Measurements from ENCODE around the gene CADM3. TPM values are rescaled to one million over a fixed set of nuclear protein-coding genes. Genes with fewer than 3 reads are reported as not detected.

The CADM3 gene
- total RNA-seq, 4 donors from 2014 or later: 56.1 to 99.2 (median 85.9) TPM

DNA sequence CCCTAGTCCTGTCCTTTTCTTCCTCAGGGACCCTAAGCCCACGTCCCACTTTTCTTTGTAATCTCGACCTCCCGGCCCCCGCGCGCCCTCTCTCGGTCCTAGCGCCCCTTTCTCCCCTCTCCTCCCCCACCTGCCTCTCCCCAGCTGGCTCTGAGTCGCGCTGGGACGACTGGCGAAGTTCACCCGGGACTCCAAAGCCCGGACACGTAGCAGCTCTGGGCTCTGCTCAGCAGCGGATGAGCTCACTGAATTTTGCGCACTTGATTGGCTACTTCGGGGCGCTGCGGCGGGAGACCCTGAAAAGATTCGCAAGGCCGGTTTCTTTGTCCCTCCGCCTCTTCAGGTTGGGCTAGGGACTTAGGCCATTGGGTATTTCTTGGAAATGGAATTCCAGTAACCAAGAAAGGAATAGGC, 17.0 kb downstream of the CADM3 start:
- peak in 1 of 2 donors; percentile 35 for DNase-seq (ENCODE audit: low spot score in 2 of 2)
- no peaks in the 10 kb centered on the region for H3K27me3 ChIP-seq
- TF ChIP-seq, protein P1, sequence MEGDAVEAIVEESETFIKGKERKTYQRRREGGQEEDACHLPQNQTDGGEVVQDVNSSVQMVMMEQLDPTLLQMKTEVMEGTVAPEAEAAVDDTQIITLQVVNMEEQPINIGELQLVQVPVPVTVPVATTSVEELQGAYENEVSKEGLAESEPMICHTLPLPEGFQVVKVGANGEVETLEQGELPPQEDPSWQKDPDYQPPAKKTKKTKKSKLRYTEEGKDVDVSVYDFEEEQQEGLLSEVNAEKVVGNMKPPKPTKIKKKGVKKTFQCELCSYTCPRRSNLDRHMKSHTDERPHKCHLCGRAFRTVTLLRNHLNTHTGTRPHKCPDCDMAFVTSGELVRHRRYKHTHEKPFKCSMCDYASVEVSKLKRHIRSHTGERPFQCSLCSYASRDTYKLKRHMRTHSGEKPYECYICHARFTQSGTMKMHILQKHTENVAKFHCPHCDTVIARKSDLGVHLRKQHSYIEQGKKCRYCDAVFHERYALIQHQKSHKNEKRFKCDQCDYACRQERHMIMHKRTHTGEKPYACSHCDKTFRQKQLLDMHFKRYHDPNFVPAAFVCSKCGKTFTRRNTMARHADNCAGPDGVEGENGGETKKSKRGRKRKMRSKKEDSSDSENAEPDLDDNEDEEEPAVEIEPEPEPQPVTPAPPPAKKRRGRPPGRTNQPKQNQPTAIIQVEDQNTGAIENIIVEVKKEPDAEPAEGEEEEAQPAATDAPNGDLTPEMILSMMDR (IDR thresholded peaks at IDR 0.05): no peak
- TF ChIP-seq POLR2A (IDR thresholded peaks at IDR 0.05): no peak
- TF ChIP-seq EP300 (IDR thresholded peaks at IDR 0.05): no peak
- WGBS, 2 donors: 1% methylated on average over 24 of the region's 24 CpGs
- peak overlapping the region; percentile 6 to 47 (median 36) for H3K4me3 ChIP-seq
- H3K36me3 ChIP-seq: peaks cover 0 to 20% (median 0%) of the 10 kb centered on the region in 3 donors
- peak overlapping the region in 2 of 4 donors; percentile 7 to 11 for H3K27ac ChIP-seq
- H3K9me3 ChIP-seq: no peaks in the 10 kb centered on the region
- peaks cover 0 to 18% (median 0%) of the 10 kb centered on the region in 4 donors for H3K4me1 ChIP-seq

DNA sequence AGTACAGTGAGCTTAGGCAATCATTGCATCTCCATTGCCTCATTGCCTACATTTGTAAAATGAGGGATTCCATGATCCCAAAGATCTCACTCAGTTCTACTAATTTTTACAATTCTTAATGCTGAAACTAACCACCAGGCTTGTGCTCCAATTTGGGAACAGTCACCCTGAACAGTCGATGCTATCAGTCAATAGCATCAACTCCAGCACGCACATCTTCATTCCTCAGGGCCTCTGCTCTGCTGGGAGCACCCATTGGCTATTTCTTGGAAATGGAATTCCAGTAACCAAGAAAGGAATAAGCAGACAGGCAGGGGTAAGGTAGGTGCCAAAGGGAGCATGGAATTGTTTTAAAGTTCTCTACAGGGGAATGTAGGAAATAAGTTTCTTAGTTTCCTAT, 19.0 kb downstream of the CADM3 start:
- peaks cover 0 to 18% (median 0%) of the 10 kb centered on the region in 4 donors for H3K4me1 ChIP-seq
- no peak overlapping the region for H3K27ac ChIP-seq
- no peak for TF ChIP-seq POLR2A (IDR thresholded peaks at IDR 0.05)
- TF ChIP-seq, protein P1 (IDR thresholded peaks at IDR 0.05): no peak
- H3K27me3 ChIP-seq: no peaks in the 10 kb centered on the region
- 86 to 90% methylated on average over 2 of the region's 2 CpGs for WGBS, 2 donors
- no peak for DNase-seq (ENCODE audit: low spot score in 2 of 2)
- H3K36me3 ChIP-seq: peaks cover 0 to 34% (median 0%) of the 10 kb centered on the region in 3 donors
- H3K4me3 ChIP-seq: no peak overlapping the region
- no peaks in the 10 kb centered on the region for H3K9me3 ChIP-seq

- H3K9me3 ChIP-seq: no peaks in the 10 kb centered on the region
- no peaks in the 10 kb centered on the region for H3K27me3 ChIP-seq
- TF ChIP-seq, protein P1 (IDR thresholded peaks at IDR 0.05): peak in 1 of 5 experiments; percentile 14
- TF ChIP-seq EP300 (IDR thresholded peaks at IDR 0.05): no peak
- no peak for DNase-seq (ENCODE audit: low spot score in 2 of 2)
- peak overlapping the region in 1 of 4 donors; percentile 27 for H3K27ac ChIP-seq
- no peak overlapping the region for H3K4me3 ChIP-seq
- H3K36me3 ChIP-seq: peaks cover 0 to 59% (median 0%) of the 10 kb centered on the region in 3 donors
- H3K4me1 ChIP-seq: peaks cover 0 to 18% (median 4%) of the 10 kb centered on the region in 4 donors
- WGBS, 2 donors: 75 to 79% methylated on average over 5 of the region's 5 CpGs
These were observed 25.1 kb downstream of the CADM3 start for GRCh38 chr1:159196543-159196942.

DNA sequence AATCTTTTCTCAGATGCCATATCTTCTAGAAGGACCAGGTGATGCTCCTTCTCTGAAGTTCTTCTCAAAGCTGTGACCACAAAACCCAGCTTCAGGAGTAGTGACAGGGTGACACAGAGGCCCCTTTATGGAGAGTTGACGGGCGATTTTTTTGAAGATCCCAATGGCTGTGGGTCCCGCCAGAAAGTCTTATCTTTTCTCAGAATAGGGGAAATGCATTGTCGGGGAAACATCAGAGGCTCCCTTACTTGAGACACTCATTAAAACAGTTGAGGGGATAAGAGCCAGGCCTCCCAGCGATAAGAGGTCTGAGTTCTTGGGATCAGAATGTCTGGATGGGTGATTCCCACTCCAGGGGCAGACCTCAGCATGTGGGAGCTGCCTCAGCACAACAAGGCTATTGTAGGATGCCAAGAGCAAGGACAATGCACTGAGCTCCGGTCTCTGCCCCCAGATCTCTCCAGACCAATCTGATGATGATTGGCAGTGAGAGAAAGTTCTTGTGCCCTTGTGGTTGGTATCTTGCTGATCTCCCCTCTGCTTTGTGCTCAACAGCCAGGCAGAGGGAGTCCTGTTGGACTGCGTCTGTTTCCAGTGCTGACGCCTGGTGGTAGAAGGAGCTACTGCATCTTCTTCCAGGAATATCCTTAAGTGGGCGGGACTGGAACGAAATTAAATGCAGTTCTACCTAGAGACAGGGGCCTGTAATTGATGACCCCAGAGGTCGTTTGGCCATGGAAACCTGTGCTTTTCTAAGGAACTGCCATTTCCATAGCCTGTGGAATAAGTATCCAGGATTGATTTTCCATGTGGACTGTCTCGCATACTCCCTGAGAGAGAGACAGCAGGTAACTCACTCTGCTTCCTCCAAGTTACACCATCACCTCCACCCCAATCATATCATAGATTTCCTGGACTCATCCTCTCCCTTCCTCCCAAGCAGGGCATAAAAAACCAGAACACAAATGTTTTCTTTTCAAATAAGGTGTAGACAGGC, 26.4 kb downstream of the CADM3 start:
- WGBS, 2 donors: 36 to 41% methylated on average over 12 of the region's 12 CpGs
- Histone ChIP-seq H3K27ac (peak overlapping the region in 3 of 4 donors; percentile 42 to 53 (median 42)), H3K27me3 (no peaks in the 10 kb centered on the region), H3K4me3 (peak overlapping the region in 1 of 4 donors; percentile 24), H3K36me3 (peaks cover 0 to 46% (median 0%) of the 10 kb centered on the region in 3 donors), H3K9me3 (no peaks in the 10 kb centered on the region), H3K4me1 (peaks cover 0 to 18% (median 4%) of the 10 kb centered on the region in 4 donors)
- TF ChIP-seq EP300 (IDR thresholded peaks at IDR 0.05) (peak in 1 of 2 donors; percentile 28), POLR2A (IDR thresholded peaks at IDR 0.05) (no peak)
- TF ChIP-seq, protein P1 (IDR thresholded peaks at IDR 0.05): peak; percentile 73 to 93 (median 86)
- DNase-seq (ENCODE audit: low spot score in 2 of 2): peak; percentile 55 to 93

GRCh38 chr1:159199901-159200300, 28.5 kb downstream of the CADM3 start:
- TF ChIP-seq, protein P1 (IDR thresholded peaks at IDR 0.05): no peak
- no peak for TF ChIP-seq EP300 (IDR thresholded peaks at IDR 0.05)
- TF ChIP-seq POLR2A (IDR thresholded peaks at IDR 0.05): no peak
- Histone ChIP-seq H3K27ac (peak overlapping the region in 1 of 4 donors; percentile 15), H3K27me3 (no peaks in the 10 kb centered on the region), H3K4me3 (peak overlapping the region in 1 of 4 donors; percentile 24), H3K9me3 (no peaks in the 10 kb centered on the region), H3K4me1 (peaks cover 0 to 18% (median 4%) of the 10 kb centered on the region in 4 donors), H3K36me3 (peaks cover 0 to 27% (median 0%) of the 10 kb centered on the region in 3 donors)
- DNase-seq (ENCODE audit: low spot score in 2 of 2): no peak
- 70 to 77% methylated on average over 5 of the region's 5 CpGs for WGBS, 2 donors

Data from tibial nerve (tissue), 4 donors.